ENCODE measurements around the gene NVL.

- TF ChIP-seq POLR2AphosphoS5 (IDR thresholded peaks at IDR 0.05; ENCODE audit: low read depth, low read length) (no peak), REST (IDR thresholded peaks at IDR 0.05; ENCODE audit: insufficient read depth in 1 of 2, low read depth in 2 of 2, low read length in 2 of 2) (no peak), TAF1 (IDR thresholded peaks at IDR 0.05; ENCODE audit: borderline replicate concordance, insufficient read depth, low read length) (no peak), SIN3A (IDR thresholded peaks at IDR 0.05; ENCODE audit: borderline replicate concordance, insufficient read depth, low read length) (no peak)
Observed at GRCh38 chr1:224201383-224201782, 128.6 kb downstream of the NVL start.
